Left hindlimb (tissue), 1 donor: ENCODE results near the gene BOLA2B.
"Not testable (repeated sequence)": the region's sequence is repeated elsewhere in the genome, so short reads cannot be mapped to it uniquely, and the experiment has no call there.

ENCODE experiments used
- DNase-seq: peaks from one replicate; pipeline ENCODE4 v3.0.0-alpha.2; 2018

The BOLA2B gene

DNA sequence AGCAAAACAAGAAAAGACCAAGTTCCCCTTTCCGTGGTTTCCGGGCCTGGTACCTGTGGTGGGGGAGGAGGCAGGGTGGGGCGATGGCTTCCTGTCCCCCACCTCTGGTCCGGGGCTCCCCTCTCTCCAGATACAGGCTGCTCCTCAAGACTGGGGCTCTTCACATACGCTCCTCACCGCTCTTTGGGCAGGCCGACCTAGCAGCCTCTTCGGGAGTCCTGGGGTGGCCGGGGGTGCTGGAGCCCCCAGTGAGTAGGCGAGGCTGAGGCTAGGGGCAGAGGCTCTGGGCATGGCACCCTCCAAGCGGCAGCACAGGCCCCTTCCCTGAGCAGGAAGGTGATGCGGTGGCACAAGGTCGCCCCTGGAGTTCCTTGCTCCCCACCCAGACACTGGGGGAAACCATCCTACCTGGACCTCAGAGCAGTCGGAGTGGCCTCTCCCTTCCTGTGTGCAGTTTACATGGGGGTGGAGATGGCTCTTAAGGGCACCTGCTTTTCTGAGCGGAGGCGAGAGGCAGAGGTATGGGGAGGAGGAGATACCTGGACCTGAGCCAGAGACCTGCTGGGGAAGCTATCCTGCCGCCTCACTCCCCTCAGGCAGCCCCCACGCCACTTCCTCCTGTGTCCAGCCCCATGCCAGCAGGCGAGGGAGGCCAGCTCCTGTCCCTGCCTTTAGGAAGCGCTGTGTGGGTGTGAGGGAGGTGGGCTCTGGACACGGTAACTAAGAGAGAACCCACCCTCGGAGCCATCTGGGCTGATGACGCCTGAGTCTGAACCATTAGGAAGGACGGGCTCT is 9.2 kb downstream of the BOLA2B start:
- DNase-seq = peak; percentile 45

GRCh38 chr16:30183233-30184095 is 10.0 kb downstream of the BOLA2B start, which contains the start of gene CORO1A:
Gene CORO1A, plus strand, starts transcription at chr16:30183602. Its CDS starts 1,608 bp downstream, at chr16:30185210.
- DNase-seq = peak; percentile 88

GRCh38 chr16:30180741-30181140 is 12.7 kb downstream of the BOLA2B start:
- peak; percentile 13 for DNase-seq

DNA sequence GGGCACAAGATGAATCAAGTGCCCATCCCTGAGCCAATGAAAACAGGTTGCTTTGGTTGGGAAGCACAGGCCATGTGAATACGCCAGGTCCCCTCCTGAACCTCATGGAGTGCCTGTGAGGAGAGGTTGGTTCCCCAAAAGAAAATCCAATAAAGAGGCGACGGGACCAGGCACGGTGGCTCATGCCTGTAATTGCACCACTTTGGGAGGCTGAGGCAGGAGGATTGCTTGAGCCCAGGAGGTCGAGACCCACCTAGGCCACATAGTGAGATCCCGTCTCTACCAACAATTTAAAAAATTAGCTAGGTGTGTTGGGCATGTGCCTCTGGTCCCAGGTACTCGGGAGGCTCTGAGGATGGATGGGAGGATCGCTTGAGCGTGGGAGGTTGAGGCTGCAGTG is 13.5 kb downstream of the BOLA2B start:
- no peak for DNase-seq

GRCh38 chr16:30179195-30179594 is 14.3 kb downstream of the BOLA2B start:
- DNase-seq = no peak

DNA sequence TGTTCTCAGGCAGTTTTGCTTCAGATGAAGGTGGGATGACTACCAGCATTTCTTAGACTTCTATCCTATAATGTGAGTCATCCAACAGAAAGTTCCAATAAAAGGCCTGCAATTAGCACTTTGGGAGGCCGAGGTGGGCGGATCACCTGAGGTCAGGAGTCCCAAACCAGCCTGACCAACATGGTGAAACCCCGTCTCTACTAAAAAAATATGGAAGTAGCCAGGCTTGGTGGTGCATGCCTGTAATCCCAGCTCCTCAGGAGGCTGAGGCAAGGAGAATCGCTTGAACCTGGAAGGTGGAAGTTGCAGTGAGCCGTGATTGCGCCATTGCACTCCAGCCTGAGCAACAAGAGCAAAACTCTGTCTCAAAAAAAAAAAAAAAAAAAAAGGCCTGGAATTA is 16.6 kb downstream of the BOLA2B start:
- not testable (repeated sequence) for DNase-seq

DNA sequence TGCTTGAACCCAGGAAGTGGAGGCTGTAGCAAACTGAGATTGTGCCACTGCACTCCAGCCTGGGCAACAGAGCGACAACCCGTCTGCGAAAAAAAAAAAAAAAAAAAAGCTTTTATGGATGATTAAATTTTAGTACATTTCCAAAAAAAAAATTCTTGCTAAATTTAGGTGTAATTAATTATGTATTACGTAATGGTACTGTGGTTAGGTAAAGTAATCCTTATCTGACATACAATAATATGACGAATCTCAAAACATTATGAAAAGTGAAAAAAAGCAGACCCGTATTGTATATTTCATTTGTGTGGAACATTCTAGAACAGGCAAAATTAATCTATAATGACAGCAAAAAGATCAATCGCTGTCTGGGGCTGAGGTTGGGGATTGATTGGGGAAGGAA is 20.4 kb downstream of the BOLA2B start:
- no peak for DNase-seq

DNA sequence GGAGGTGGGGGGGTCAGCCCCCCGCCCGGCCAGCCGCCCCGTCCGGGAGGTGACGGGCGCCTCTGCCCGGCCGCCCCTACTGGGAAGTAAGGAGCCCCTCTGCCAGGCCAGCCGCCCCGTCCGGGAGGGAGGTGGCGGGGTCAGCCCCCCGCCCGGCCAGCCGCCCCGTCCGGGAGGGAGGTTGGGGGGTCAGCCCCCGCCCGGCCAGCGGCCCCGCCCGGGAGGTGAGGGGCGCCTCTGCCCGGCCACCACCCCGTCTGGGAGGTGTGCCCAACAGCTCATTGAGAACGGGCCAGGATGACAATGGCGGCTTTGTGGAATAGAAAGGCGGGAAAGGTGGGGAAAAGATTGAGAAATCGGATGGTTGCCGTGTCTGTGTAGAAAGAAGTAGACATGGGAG is 23.3 kb downstream of the BOLA2B start:
- not testable (repeated sequence) for DNase-seq

DNA sequence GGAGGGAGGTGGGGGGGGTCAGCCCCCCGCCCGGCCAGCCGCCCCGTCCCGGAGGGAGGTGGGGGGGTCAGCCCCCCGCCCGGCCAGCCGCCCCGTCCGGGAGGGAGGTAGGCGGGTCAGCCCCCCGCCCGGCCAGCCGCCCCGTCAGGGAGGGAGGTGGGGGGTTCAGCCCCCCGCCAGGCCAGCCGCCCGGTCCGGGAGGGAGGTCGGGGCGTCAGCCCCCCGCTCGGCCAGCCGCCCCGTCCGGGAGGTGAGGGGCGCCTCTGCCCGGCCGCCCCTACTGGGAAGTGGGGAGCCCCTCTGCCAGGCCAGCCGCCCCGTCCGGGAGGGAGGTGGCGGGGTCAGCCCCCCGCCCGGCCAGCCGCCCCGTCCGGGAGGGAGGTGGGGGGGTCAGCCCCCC is 24.1 kb downstream of the BOLA2B start:
- not testable (repeated sequence) for DNase-seq

DNA sequence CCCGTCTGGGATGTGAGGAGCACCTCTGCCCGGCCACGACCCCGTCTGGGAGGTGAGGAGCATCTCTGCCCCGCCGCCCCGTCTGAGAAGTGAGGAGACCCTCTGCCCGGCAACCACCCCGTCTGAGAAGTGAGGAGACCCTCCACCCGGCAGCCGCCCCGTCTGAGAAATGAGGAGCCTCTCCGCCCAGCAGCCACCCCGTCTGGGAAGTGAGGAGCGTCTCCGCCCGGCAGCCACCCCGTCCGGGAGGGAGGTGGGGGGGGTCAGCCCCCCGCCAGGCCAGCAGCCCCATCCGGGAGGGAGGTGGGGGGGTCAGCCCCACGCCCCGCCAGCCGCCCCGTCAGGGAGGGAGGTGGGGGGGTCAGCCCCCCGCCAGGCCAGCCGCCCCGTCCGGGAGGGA is 24.7 kb downstream of the BOLA2B start:
- not testable (repeated sequence) for DNase-seq

GRCh38 chr16:30166202-30166902 is 27.1 kb downstream of the BOLA2B start:
- no peak for DNase-seq

GRCh38 chr16:30163538-30163937 is 29.9 kb downstream of the BOLA2B start:
- no peak for DNase-seq

- no peak for DNase-seq
These were observed 36.3 kb downstream of the BOLA2B start for GRCh38 chr16:30157214-30157613.

DNA sequence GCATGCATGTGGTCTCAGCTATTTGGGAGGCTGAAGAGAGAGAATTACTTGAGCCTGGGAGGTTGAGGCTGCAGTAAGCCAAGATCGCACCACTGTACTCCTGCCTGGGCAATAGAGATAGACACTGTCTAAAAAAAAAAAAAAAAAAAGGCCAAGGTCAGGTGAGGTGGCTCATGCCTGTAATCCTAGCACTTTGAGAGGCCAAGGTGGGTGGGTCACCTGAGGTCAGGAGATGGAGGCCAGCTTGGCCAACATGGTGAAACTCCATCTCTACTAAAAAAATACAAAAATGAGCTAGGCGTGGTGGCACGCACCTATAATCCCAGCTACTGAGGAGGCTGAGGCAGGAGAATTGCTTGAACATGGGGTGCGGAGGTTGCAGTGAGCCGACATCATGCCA is 38.3 kb downstream of the BOLA2B start:
- no peak for DNase-seq

DNA sequence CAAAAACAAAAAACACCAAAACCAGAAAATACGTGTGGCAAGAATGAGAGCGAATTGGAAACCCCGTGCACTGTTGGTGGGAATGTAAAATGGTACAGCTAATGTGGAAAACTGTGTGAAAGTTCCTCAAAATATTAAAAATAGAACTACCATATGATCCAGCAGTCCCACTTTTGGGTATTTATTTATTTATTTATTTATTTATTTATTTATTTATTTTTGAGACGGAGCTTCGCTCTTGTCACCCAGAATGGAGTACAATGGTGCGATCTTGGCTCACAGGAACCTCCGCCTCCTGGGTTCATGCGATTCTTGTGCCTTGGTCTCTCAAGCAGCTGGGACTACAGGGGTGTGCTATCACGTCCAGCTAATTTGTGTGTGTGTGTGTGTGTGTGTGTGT is 40.9 kb downstream of the BOLA2B start:
- DNase-seq = no peak

DNA sequence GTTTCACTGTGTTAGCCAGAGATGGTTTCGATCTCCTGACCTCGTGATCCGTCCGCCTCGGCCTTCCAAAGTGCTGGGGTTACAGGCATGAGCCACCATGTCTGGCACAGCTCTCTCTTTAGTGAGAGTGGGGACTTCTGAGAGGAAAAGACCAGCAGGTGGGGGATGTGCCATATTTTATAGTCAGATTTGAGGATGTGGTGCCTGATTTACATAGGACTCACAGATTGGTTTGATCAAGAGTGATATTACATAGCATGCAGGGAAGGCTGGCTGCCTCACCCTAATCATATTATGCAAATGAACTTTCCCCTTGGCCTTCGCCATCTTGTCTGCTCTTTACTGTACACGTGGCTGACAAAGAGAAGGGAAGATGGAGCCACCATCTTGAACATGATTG is 42.4 kb downstream of the BOLA2B start:
- DNase-seq = no peak

DNA sequence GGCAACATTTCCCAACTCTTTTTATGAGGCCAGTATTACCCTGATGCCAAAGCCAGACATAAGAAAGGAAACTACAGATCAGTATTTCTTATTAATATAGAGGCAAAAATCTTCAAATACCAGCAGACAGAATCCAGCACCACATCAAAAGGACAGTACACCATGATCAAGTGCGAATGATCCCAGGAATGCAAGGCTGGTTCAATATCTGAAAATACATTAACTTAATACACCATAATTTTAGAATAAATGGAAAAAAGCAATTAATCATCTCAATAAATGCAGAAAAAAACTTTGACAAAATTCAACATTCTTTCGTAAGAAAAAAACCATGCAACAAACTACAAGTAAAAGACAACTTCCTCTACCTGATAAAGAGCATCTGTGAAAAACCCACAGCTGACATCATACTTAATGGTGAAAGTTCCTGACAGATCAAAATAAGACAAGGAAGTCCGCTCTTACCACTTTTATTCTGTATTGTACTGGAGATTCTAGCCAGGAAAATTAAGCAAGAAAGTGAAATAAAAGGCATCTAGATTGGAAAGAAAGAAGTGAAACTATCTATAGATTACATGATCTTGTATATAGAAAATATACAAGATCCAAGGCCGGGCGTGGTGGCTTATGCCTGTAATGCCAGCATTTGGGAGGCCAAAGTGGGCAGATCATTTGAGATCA is 44.1 kb downstream of the BOLA2B start:
- no peak for DNase-seq

GRCh38 chr16:30147843-30148510 is 45.5 kb downstream of the BOLA2B start:
- no peak for DNase-seq

- no peak for DNase-seq
These were observed 47.8 kb downstream of the BOLA2B start for GRCh38 chr16:30145657-30146056.

GRCh38 chr16:30144917-30145316 is 48.5 kb downstream of the BOLA2B start:
- DNase-seq = no peak

DNA sequence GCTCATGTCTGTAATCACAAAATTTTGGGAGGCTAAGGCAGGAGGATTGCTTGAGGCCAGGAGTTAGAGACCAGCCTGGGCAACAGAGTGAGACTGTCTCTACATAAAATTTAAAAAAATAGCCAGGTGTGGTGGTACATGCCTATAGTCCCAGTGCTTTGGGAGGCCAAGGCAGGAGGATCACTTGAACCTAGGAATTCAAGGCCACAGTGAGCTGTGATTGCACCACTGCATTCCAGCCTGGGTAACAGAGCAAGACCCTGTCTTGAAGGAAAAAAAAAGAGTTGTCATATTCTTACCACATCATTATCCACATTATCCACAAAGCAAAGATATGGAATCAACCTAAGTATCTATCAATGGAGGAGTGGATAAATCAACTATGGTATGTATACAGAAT is 49.4 kb downstream of the BOLA2B start:
- no peak for DNase-seq

DNA sequence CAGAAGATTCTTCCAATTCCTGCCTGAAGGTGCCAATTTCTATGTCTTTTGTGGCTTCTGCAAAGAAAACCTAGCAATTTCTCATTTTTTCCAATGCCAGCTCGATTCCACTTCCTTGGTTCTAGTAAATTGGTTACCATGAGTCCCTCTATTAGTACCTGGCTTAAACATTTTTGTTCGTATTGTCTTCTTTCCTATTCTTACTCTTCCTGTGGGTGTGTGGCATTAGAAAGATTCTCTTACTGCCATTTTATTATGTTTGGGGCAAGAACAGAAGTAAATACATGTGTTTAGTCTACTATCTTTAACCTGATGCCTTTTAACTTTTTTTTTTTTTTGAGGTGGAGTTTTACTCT is 50.1 kb downstream of the BOLA2B start:
- no peak for DNase-seq
